Cardiac fibroblast (primary cell): Measurements from ENCODE around the gene EEF2.

Source experiments
- DNase-seq, 2 donors: peaks; one replicate each; pipeline versions ENCODE4 v3.0.0 to v3.0.0-alpha.2; 2010; ENCODE audit warnings: low read depth in 2 of 2
- H3K4me3 ChIP-seq, 2 donors: replicated peaks in 1 of 2; 1 replicate in 1 of 2; 2 replicates in 1 of 2; pipeline ENCODE4 v1.5.1; 2011; ENCODE audit warnings: low read depth in 2 of 2, low read length in 2 of 2, mild to moderate bottlenecking in 2 of 2, moderate library complexity in 1 of 2
- CTCF ChIP-seq: IDR thresholded peaks from one replicate; pipeline ENCODE4 v1.5.1; 2011; ENCODE audit warnings: low read depth, mild to moderate bottlenecking, low read length, inconsistent platforms

The EEF2 gene

GRCh38 chr19:3990815-3991117 lies 5.5 kb upstream of the EEF2 start:
- TF ChIP-seq CTCF = no peak
- DNase-seq = no peak
- H3K4me3 ChIP-seq = no peak overlapping the region

DNA sequence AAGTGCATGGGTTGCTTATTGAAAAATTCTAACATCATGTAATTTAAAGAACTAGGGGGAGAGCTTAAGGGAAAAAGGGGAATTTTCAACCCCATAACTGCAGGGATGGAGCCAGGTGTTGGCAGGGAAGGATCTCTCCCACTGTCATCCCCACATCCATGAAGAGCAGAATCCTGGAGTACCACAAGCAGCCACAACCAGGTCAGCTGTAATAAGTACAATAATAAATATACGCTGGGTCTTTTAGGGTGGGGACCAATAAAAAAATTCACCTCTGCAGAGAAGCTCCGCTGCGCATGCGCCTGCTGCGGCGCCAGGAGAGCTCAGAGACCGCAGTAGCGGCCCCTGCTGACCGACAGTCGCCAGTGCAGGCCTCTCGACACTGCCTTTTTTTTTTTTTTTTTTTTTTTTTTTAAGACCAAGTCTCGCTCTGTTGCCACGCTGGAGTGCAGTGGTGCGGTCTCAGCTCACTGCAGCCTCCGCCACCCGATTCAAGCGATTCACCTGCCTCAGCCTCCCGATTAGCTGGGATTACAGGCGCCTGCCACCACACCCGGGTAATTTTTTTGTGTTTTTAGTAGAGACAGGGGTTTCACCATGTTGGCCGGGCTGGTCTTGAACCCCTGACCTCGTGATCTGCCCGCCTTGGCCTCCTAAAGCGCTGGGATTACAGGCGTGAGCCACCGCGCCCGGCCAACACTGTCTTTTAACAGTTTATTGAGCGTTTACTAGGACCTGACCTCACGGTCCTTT lies 2.5 kb upstream of the EEF2 start:
- H3K4me3 ChIP-seq = no peak overlapping the region
- TF ChIP-seq CTCF = peak; percentile 92
- DNase-seq = peak; percentile 87 to 88

DNA sequence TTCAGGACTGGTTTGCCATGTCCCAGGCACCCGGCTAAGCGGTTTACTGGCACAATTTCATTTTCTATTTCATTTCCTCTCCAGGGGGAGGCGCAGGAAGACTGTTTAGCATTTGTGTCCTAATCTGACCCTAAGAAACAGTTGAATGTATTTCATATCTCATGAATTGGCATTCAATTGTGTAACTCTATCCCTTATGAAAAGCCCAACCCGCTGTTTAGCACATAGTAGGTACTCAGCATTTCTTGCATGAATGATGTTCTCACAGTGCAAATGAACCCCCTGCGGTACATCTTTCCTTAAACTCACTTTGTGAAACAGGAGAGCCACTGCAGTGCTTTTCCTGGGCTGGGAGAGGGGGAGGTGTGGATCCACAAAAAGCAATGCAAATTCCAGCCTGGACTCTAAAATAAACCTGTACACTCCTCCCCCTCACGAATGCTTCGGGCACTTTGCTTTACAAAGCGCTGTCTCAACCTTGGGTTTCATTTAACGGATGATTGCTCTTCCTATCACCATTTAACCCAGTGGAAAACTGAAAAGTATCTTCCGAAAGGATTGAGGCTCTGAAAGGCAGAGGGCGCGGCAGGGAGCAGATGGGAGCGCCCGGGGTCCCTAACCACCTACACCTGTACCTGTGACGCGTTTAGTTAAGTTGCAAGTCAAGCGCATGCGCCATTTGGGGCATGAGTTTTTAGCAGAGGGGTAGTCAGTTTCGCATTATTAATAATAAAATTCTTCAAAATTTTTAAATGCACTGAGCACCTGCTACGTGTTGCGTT lies 1.2 kb upstream of the EEF2 start:
- peak; percentile 88 for DNase-seq
- peak; percentile 46 for TF ChIP-seq CTCF

GRCh38 chr19:3985643-3986259 lies 488 bp upstream of the EEF2 start:
- no peak for DNase-seq
- peak overlapping the region; percentile 68 to 95 for H3K4me3 ChIP-seq
- no peak for TF ChIP-seq CTCF

More for the DNA sequence above, 1.2 kb upstream of the EEF2 start:
- peak overlapping the region; percentile 68 to 95 for H3K4me3 ChIP-seq

GRCh38 chr19:3984584-3984907 lies 717 bp downstream of the EEF2 start:
- DNase-seq = no peak
- peak overlapping the region; percentile 68 to 95 for H3K4me3 ChIP-seq
- TF ChIP-seq CTCF = no peak

DNA sequence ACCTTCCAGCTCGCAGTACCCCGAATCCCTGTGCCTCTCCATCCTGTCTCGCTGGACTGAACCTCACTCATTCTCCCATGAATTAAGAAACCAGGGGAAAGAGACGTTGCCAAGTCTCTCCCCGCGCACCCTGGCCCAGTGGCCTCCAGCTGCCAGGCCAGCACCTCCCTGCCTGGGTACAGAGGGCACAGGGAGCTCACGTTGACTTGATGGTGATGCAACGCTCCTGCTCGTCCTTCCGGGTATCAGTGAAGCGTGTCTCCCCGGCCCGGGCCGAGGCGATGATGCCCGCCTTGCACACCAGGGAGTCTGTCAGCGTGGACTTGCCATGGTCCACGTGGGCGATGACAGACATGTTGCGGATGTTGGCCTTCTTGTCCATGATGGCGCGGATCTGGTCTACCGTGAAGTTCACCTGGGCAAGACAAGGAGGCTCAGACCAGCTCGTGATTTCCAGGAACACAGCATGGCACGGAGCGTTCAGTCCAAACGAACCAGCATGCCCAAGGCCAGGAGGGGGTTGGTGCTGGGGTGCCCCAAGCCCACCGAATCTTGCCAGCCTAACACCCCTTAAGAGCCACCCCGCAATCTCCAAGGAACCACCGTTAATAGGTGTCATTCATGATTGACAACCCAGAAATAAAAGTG lies 1.2 kb downstream of the EEF2 start:
- TF ChIP-seq CTCF = no peak
- DNase-seq = peak; percentile 56 to 59
- H3K4me3 ChIP-seq = peak overlapping the region; percentile 68 to 95
